HG02885 (cell line): Measurements from ENCODE around the gene GAREM1.

Experiments used
- ATAC-seq: cut with Tn5 transposase; IDR thresholded peaks from one replicate; pipeline ENCODE4 v1.9.1; 2021; ENCODE audit warnings: mild to moderate bottlenecking; ENCODE audit not compliant: unreplicated experiment, poor library complexity

The GAREM1 gene

DNA sequence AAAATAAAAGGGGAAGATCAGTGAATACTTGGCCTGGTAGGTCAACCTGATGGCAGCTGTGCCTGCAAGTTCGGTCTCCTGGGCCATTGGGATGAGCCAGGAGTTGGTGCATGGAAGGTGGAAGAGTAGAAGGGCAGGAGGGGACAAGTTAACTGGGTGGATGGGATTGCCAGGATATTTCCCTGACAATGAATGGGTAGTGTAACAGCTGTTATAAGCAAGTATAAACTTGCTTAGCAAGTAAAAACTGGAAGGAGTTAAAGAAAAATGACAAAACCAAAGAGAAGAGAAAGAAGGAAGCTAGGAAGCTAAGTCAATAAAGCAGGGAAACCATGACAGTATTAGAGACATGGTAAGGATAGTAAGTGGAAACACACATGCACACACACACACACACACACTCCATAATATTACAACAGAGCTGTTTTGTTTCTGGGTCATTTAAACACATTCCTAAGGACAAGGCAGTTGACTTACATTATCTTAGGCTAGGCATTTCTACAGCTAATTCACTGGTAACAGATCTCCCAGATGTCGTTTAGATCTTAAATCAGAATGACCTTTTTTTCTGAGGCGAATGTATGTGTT lies 251.2 kb downstream of the GAREM1 start:
- no peak for ATAC-seq

DNA sequence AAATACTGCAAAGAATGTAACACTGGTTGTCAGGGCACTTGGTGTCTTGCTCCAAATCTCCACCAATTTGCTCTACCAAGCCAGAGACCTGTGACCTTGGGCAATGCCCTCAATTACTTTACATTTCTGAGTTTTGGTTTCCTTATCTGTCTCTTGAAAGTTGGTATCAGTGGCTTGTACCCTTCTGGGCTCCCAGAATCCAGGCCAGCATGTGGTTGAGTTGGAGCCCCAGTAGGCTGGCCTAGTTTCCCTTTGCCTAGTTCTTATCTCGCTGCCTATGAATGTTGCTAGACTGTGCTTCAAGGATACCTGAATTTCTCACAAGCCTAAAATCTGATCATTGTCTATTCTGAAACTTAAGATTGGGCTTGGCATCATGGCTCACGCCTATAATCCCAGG lies 254.3 kb downstream of the GAREM1 start:
- no peak for ATAC-seq

- ATAC-seq, result no peak
These were observed 257.0 kb downstream of the GAREM1 start for GRCh38 chr18:32213693-32214092.
